Hepatic stellate cell (primary cell): ENCODE results near the gene GBP3.
"Not testable (repeated sequence)": the region's sequence is repeated elsewhere in the genome, so short reads cannot be mapped to it uniquely, and the experiment has no call there.

Experiments used
- DNase-seq: peaks from one replicate; pipeline ENCODE4 v3.0.0; 2011; ENCODE audit warnings: low spot score

GBP3 gene

DNA sequence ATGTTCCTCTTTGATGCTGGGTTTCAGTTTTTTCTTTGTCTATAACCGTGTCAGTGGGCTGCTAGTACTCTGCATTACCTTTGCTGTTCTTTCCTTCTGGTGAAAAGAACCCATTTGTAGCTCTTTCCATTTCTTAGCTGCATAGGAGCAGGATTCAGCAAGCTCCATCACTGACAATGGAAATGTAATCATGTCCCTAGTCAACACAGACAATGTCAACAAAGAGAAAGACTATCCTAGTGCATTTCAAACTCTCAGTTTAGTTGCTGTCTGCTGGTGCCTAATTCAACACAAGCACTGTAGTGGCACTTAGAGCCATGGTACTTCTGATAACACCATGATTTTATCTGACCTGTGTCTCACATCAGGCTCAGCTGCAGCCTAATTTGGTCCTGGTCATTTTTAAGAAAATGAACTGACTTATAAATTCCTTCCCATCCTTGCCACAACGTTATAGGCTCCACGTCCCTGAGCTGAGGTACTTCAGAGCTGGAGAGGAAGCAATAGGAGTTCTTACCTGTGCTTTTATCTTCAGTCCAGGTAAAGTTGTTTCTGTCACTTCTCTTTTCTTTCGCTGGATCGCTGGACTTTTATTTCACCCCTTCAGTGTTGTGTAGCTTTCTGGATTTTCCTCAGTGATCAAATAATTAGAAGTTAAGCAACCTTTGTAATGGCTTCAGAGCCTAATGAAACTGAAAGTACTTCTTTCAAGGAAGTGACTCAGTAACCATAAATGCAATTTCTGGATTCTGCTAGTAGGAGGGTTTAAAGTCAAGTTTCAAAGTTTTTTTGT is at the start of gene GBP3:
GBP3 (minus strand) TSS at position 700 of the 793 bp plus-strand sequence. CDS start 2,145 bp downstream, outside the sequence.
- DNase-seq: peak; percentile 41

- DNase-seq: no peak
Measured at GRCh38 chr1:89070509-89070908, 47.8 kb upstream of the GBP3 start.

DNA sequence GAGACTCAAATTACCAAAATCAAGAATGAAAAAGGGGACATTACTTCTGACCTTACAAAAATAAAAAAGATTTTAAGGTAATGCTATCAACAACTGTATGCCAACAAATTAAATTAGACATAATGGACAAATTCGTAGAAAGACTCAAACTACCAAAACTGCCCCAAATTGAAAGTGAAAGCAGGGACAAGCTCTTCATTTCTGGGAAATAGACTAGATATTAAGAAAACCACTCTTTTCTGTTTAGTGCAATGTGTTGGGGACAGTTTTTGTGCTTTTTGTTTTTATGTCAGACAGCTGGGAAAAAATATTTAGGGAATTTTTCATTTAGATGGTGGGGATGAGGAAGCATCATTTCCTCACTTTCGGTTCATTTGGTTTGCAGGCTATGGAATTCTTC is 47.3 kb upstream of the GBP3 start:
- DNase-seq: no peak

DNA sequence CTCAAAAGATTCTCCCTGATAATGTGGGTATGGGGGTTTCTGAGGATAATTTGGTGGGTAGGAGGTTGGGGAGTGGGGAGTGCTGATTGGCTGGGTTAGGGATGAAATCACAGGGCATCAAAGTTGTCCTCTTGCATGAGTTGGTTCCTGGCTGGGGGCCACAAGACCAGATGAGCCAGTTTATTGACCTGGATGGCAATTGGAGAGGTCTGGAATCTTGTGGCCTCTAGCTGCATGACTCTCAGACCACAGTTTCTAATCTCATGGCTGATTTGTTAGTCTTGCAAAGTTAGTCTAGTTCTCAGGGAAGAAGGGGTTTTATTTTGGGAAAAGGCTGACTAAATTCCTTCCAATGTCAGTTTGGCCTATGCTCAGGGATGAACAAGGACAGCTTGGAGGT is 45.6 kb upstream of the GBP3 start:
- peak; percentile 14 for DNase-seq

DNA sequence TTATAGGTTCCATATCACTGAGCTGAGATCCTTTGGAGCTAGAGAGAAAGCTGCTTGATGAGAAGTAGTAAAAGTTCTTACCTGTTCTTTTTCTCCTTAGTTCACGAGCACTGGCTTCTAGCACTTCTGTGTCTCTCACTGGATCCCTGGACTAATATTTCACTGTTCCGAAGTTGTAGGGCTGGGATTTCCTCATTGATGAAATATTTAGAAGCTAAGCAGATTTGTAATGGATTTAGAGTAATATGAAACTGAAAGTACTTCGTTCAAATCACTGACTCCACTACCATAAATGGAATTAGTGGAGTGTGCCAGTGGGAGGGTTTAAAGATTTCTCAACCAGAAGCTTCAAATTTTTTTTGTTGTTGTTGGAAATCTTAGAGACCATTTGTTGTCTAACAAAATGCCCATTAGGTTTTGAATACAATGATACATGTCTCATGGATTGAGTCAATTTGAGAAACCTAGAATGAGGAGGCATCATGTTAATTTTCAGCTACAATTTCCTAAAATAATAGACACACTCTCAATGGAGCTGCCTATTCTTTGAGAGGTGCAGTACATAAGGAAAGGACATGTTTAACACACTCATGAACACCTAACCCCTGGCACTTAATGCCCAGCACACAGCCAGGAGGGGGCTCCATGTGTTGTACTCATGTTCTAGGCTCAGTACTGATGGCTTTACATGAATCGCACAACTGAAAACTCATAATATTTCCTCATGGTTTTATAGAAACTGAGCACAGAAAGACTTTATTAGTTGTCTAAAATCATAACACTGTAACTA is 42.6 kb upstream of the GBP3 start, which contains the start of gene GBP1:
GBP1 (minus strand) TSS at position 130 of the 790 bp plus-strand sequence. CDS start 1,974 bp downstream, outside the sequence.
- peak; percentile 40 for DNase-seq

- no peak for DNase-seq
Measured at GRCh38 chr1:89064632-89065031, 42.0 kb upstream of the GBP3 start.

DNA sequence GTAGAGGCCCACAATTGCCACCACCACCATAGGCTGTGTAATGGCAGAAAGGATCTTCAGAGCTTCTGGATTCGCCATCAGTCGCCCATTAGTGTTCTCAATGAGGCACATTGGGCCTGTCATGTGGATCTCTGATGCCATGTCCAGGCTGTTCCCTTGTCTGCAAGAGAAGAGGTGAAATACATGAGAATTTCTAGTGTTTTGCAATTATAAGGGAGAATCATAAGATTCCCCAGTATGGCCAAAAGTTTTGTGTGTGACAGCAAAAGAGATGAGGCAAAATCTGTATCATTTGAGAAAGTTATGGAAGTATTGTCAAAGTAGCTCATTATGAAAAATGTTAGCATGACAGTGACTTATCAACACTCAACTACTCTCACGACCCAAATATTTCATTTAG is 40.4 kb upstream of the GBP3 start:
- DNase-seq: no peak

DNA sequence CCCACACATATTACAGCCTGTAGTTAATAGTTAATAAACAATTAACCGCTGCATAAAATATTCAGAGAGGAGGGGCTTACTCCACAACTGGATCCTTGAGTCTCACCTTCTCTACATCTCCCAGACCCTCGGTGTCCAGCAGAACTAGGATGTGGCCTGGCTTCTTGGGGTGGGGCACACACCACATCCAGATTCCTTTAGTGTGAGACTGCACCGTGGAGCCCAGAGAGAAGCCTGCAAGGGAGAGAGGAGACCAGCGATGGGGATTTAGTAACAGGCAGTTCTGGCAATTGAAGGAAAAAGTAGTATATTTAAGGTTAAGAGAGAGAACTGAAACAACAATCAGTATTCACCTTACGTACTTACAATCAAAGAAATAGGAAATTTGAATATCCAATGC is 37.4 kb upstream of the GBP3 start:
- no peak for DNase-seq

- no peak for DNase-seq
Measured at GRCh38 chr1:89051955-89052312, 29.3 kb upstream of the GBP3 start.

GRCh38 chr1:89051300-89051954 is 28.8 kb upstream of the GBP3 start:
- no peak for DNase-seq

- DNase-seq: no peak
Measured at GRCh38 chr1:89050649-89051033, 28.0 kb upstream of the GBP3 start.

DNA sequence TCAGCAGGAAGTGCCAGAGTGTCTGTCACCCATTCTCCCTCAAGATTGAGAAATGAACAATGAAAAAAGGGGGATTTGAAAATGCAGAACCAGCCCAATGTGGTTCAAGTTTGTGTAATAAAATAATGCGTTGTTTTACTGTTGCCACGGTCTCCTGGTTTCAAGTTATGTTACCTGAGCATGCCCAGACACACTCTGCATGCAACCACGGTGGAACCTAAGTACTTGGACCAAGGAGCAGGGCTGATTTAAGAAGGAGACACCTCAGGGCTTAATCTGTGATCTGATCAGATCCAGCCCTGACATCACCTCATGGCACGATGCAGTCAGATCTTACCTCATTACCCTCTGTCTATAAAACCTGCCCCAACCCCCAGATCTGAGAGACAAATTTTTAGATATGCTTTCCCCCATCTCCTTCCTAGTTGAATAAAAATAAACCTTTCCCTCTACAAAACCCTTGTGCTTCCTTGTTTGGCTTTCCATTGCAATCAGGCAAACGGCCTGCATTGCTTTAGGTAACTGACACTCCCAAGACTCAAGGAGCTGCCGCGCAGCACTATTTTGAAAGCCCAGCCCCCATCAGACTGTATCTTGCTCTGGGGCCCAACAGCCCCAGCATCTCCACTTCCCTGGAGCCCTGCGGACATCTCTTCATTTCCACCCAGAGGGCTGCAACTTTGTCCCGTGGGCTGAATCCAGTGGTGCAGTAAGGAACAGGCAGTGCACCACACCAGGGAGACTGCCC is 27.4 kb upstream of the GBP3 start:
- not testable (repeated sequence) for DNase-seq

DNA sequence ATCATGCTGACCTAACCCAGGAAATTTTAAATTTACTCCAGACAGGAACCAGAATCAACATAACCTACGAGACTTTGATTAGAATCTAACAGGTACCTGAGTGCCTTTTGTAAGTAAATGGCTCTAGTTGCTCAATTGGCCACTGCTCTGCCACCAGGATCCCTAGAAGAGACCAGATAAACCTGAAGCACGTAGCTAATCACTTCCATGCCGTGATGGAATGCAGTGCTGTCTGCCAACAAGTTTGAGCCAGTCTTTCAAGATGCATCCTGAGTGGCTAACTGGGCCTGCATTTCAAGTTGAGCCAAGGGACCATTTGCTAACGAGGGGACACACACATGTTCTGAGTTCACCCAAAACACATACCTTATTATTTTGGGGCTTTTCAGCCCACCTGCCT is 26.5 kb upstream of the GBP3 start:
- not testable (repeated sequence) for DNase-seq

DNA sequence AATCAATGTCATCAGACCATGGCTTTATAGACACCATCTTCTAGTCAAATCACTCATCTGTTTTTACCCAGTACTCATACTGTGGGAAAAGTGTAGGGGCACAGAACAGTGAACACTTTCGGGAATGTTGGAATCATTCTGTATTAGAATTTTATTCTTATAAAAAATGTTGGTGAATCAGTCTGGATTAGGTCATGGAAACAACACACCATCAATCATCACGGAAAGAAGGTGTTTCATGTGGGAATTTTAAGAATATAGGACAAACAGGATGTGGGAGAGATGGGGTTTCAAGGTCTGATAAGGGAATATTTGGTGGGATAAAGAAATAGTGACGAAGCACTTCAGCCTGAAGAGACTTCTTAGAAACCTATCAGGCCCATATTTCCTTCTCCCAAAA is 25.1 kb upstream of the GBP3 start:
- DNase-seq: no peak

DNA sequence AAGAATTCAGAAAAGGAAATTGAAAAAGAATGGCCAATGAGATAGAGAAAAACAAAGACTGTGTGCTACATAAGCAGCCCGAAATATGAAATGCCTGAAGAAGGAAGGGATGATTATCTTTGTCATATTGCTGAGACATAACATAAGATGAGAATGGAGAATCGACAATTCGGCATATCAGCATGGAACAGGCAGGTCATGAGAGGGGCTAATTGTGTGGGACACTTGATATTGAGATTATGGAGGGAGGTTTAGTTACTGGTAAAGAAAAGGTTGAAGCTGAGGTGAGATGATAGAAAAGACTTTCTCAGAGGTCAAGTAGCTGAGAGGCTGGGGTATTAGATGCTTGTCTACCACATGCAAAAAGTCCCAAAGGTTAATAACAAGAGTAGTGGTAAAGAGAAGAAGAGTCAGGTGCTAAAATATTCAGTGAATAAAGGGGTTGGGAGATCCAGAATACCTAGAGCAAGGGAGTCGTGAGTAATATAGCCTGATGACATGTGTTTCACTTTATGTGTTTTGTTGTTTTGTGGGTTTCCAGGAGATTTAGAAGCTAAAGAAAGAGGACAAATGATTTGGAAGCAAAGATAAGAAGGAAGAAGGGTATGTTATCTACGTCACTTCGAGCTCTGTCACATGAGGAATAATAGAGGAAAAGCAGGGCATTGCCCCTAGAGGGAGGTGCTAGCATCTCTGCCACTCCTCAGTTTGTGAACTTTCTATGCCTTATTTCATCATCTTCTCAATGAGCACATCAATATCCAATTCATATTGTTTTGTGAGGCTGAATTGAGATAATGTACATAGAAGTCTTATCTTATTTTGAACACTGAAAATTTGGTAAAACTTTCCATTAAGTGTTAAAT is 23.9 kb upstream of the GBP3 start:
- not testable (repeated sequence) for DNase-seq

- no peak for DNase-seq
Measured at GRCh38 chr1:89044970-89045721, 22.5 kb upstream of the GBP3 start.

DNA sequence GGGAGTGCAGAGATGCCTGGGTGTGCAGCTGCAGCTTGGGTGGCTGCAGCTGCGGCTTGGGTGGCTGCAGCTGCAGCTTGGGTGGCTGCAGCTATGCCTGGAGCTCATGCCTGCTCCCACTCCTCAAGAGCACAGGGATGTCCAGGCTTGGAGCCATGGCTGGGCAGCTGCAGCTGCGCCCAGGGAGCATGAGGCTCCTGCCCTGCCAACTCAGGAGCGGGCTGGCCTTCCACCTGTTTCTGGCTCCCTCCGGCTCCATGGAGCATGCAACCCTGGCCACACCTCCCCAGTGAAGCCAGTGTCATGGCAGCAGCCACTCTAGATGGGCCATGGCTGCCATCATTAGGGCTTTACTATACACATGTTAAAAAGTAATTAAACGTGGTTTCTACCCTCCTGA is 21.3 kb upstream of the GBP3 start:
- DNase-seq: no peak

GRCh38 chr1:89042491-89042890 is 19.8 kb upstream of the GBP3 start:
- no peak for DNase-seq

- no peak for DNase-seq
Measured at GRCh38 chr1:89041721-89042120, 19.1 kb upstream of the GBP3 start.

- DNase-seq: peak; percentile 26
Measured at GRCh38 chr1:89041119-89041641, 18.5 kb upstream of the GBP3 start.
